GM19193 (cell line): ENCODE data around the gene AWAT1.

Experiments
- POLR2A ChIP-seq: IDR thresholded peaks from 4 replicates; pipeline ENCODE4 v1.6.1; 2011; ENCODE audit not compliant: insufficient read depth, insufficient read length; ENCODE audit errors: extremely low read depth

AWAT1 gene

GRCh38 chrX:70254909-70255308, 20.5 kb downstream of the AWAT1 start:
- TF ChIP-seq POLR2A = no peak

GRCh38 chrX:70255452-70255851, 21.0 kb downstream of the AWAT1 start:
- TF ChIP-seq POLR2A = no peak

GRCh38 chrX:70257423-70258288, 23.2 kb downstream of the AWAT1 start:
- TF ChIP-seq POLR2A = no peak

GRCh38 chrX:70260104-70260503, 25.6 kb downstream of the AWAT1 start, which contains the start of gene P2RY4:
Gene P2RY4 (minus strand): TSS chrX:70260204. CDS start chrX:70259624, 580 bp downstream.
- no peak for TF ChIP-seq POLR2A

- no peak for TF ChIP-seq POLR2A
These were observed 28.6 kb downstream of the AWAT1 start for GRCh38 chrX:70262952-70263567.

- TF ChIP-seq POLR2A = no peak
These were observed 30.3 kb downstream of the AWAT1 start for GRCh38 chrX:70264784-70265183.

GRCh38 chrX:70268034-70268433, 33.6 kb downstream of the AWAT1 start, which contains the start of gene ARR3:
Gene ARR3 (plus strand): TSS chrX:70268334. CDS start chrX:70269386, 1,052 bp downstream.
- no peak for TF ChIP-seq POLR2A

GRCh38 chrX:70279081-70279480, 44.6 kb downstream of the AWAT1 start:
- no peak for TF ChIP-seq POLR2A

- TF ChIP-seq POLR2A = no peak
These were observed 46.1 kb downstream of the AWAT1 start for GRCh38 chrX:70280573-70280972.

GRCh38 chrX:70281951-70282350, 47.5 kb downstream of the AWAT1 start, which contains the start of gene RAB41:
Gene RAB41 (plus strand): TSS chrX:70282172. CDS start chrX:70282218, 46 bp downstream.
- no peak for TF ChIP-seq POLR2A

GRCh38 chrX:70289168-70289792, 54.8 kb downstream of the AWAT1 start:
- TF ChIP-seq POLR2A = no peak
